PC-3 (cell line): ENCODE data around the gene NPIPA2.
"Not testable (repeated sequence)": the region's sequence is repeated elsewhere in the genome, so short reads cannot be mapped to it uniquely, and the experiment has no call there.

Experiments
- EZH2 ChIP-seq: fragments of 300-600 bp; sonication (generic); IDR thresholded peaks from one replicate; pipeline ENCODE4 v1.6.1; 2017; ENCODE audit warnings: antibody characterized with exemption, mild to moderate bottlenecking, low read length; ENCODE audit not compliant: unreplicated experiment
- EZH2phosphoT487 ChIP-seq: fragments of 300-600 bp; sonication (generic); IDR thresholded peaks from 2 replicates; pipeline ENCODE4 v1.6.1; 2018; ENCODE audit warnings: mild to moderate bottlenecking, antibody characterized with exemption, low read length, borderline replicate concordance
- TF ChIP-seq, protein P1 (sequence below): fragments of 300-600 bp; sonication (generic); conservative IDR thresholded peaks from 2 replicates; pipeline ENCODE4 v1.5.1; 2017; ENCODE audit warnings: antibody characterized with exemption, low read depth, mild to moderate bottlenecking, low read length

DNA sequence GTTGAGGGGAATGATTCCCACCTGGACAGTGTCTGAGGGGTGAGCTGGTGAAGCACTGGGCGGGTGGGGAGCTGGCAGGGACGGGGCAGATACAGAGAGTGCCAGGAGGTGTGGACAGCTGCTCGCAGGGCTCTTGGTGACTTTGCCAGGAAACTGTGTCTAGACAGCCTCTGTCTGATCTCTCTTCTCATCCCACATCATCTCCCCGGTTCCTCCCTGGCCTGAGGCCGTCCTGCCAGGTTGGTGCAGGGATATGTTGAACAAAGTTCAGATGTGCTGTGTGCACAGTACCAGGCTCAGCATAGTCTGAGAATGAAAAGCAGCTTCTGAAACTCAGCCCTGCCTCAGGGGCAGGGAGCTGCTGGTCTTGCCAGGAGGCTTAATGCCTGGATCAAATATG lies 47.2 kb downstream of the NPIPA2 start:
- TF ChIP-seq, protein P1, sequence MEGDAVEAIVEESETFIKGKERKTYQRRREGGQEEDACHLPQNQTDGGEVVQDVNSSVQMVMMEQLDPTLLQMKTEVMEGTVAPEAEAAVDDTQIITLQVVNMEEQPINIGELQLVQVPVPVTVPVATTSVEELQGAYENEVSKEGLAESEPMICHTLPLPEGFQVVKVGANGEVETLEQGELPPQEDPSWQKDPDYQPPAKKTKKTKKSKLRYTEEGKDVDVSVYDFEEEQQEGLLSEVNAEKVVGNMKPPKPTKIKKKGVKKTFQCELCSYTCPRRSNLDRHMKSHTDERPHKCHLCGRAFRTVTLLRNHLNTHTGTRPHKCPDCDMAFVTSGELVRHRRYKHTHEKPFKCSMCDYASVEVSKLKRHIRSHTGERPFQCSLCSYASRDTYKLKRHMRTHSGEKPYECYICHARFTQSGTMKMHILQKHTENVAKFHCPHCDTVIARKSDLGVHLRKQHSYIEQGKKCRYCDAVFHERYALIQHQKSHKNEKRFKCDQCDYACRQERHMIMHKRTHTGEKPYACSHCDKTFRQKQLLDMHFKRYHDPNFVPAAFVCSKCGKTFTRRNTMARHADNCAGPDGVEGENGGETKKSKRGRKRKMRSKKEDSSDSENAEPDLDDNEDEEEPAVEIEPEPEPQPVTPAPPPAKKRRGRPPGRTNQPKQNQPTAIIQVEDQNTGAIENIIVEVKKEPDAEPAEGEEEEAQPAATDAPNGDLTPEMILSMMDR: not testable (repeated sequence)
- TF ChIP-seq EZH2phosphoT487, EZH2: not testable (repeated sequence)
